ENCODE results near the gene SOX6. TPM values are rescaled to one million over a fixed set of nuclear protein-coding genes. Genes with fewer than 3 reads are reported as not detected.

The SOX6 gene
- total RNA-seq, 2 experiments from 2014 or later = 0.13 TPM; not detected in 1

DNA sequence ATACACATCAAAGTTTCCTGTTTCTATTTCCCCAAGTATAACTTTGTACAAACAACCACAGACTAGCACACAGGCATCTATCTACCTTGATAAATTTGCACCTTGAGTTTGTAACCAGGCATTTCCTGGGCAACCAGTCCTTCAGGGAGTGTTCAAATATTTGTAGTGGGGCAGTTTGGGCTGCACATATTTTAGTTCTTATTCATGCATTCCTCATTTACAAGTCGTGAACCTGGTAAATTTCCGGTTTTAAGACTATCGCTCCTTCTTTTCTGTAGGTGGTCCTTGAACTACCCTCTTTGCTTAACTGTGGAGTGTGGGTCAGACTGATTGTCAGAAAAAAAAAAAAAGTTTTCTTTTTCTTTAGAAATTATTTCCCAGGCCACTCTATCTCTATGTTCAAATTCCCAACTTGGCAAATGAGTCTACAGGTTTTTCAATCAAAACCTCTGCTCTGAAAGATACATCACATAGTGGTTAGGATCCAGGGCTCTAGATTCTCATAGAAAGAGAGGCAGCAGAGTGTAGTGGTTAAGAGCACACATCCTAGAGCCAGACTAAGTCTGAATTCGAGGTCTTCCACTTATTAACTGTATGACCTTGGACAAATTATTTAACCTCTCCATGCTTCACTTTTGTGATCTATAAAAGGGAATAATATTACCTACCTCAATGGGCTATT is 201.5 kb downstream of the SOX6 start:
- no peak for TF ChIP-seq EZH2phosphoT487 (IDR thresholded peaks at IDR 0.05; ENCODE audit: borderline replicate concordance, low read depth, low read length)
- TF ChIP-seq, protein P1, sequence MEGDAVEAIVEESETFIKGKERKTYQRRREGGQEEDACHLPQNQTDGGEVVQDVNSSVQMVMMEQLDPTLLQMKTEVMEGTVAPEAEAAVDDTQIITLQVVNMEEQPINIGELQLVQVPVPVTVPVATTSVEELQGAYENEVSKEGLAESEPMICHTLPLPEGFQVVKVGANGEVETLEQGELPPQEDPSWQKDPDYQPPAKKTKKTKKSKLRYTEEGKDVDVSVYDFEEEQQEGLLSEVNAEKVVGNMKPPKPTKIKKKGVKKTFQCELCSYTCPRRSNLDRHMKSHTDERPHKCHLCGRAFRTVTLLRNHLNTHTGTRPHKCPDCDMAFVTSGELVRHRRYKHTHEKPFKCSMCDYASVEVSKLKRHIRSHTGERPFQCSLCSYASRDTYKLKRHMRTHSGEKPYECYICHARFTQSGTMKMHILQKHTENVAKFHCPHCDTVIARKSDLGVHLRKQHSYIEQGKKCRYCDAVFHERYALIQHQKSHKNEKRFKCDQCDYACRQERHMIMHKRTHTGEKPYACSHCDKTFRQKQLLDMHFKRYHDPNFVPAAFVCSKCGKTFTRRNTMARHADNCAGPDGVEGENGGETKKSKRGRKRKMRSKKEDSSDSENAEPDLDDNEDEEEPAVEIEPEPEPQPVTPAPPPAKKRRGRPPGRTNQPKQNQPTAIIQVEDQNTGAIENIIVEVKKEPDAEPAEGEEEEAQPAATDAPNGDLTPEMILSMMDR (conservative IDR thresholded peaks at IDR 0.05; ENCODE audit: low read length) = no peak
- H2AFZ ChIP-seq (ENCODE audit: low read length) = no peak overlapping the region
- no peaks in the 10 kb centered on the region for H3K9me2 ChIP-seq (ENCODE audit: insufficient read depth, low read length)
- no peak overlapping the region for H3K4me2 ChIP-seq (ENCODE audit: low read length)
- no TSS peak for BruUV-seq (replicated peaks)
- ChIA-PET POLR2A (no interaction called here), CTCF (ENCODE audit: unreplicated experiment) (no interaction called here)
- intact Hi-C loops (cut with micrococcal nuclease; ENCODE audit: unreplicated experiment) = no loop called here
- no peaks in the 10 kb centered on the region for H3K9me3 ChIP-seq (ENCODE audit: low read length)
- H3K4me1 ChIP-seq (ENCODE audit: insufficient read depth, low read length, poor library complexity, severe bottlenecking) = no peaks in the 10 kb centered on the region
- no peaks in the 10 kb centered on the region for H3K79me2 ChIP-seq (ENCODE audit: insufficient read depth, low read depth, low read length)
- no peak overlapping the region for H3K27ac ChIP-seq (ENCODE audit: low read depth, low read length, poor library complexity, severe bottlenecking)
- H3K4me3 ChIP-seq (ENCODE audit: low read depth, low read length, poor library complexity, severe bottlenecking) = no peak overlapping the region
- no peak for DNase-seq (ENCODE audit: low spot score)
- no peaks in the 10 kb centered on the region for H3K36me3 ChIP-seq (ENCODE audit: insufficient read depth, low read length)
- H4K20me1 ChIP-seq (ENCODE audit: insufficient read depth, low read length) = no peaks in the 10 kb centered on the region

DNA sequence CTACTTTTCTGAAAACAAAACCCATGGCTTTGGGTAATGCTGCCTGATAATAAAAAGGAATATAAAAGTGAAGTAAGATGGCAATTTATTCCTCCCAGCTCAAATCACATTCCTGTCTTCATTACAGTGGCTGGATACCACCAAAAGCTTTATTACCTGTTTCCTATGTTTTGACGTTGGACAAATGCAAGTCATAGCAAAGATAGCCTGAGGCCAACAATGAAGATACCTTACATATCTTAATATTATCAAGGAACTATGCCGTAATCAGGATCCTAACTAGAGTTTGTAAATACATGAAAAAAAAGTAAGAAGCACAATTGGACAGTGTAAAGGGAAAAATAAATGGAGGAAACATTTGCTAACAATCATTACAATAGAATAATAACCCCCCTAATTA is 202.4 kb downstream of the SOX6 start:
- no TSS peak for BruUV-seq (replicated peaks)
- TF ChIP-seq, protein P1 (conservative IDR thresholded peaks at IDR 0.05; ENCODE audit: low read length) = no peak
- no peak for TF ChIP-seq EZH2phosphoT487 (IDR thresholded peaks at IDR 0.05; ENCODE audit: borderline replicate concordance, low read depth, low read length)
- H3K4me1 ChIP-seq (ENCODE audit: insufficient read depth, low read length, poor library complexity, severe bottlenecking) = no peaks in the 10 kb centered on the region
- no peaks in the 10 kb centered on the region for H3K9me3 ChIP-seq (ENCODE audit: low read length)
- no peak overlapping the region for H2AFZ ChIP-seq (ENCODE audit: low read length)
- intact Hi-C loops (cut with micrococcal nuclease; ENCODE audit: unreplicated experiment) = no loop called here
- no peaks in the 10 kb centered on the region for H3K9me2 ChIP-seq (ENCODE audit: insufficient read depth, low read length)
- H4K20me1 ChIP-seq (ENCODE audit: insufficient read depth, low read length) = no peaks in the 10 kb centered on the region
- H3K27ac ChIP-seq (ENCODE audit: low read depth, low read length, poor library complexity, severe bottlenecking) = no peak overlapping the region
- no peak for DNase-seq (ENCODE audit: low spot score)
- no peaks in the 10 kb centered on the region for H3K79me2 ChIP-seq (ENCODE audit: insufficient read depth, low read depth, low read length)
- H3K36me3 ChIP-seq (ENCODE audit: insufficient read depth, low read length) = no peaks in the 10 kb centered on the region
- H3K4me2 ChIP-seq (ENCODE audit: low read length) = no peak overlapping the region
- H3K4me3 ChIP-seq (ENCODE audit: low read depth, low read length, poor library complexity, severe bottlenecking) = no peak overlapping the region
- POLR2A ChIA-PET = no interaction called here
- CTCF ChIA-PET (ENCODE audit: unreplicated experiment) = no interaction called here

DNA sequence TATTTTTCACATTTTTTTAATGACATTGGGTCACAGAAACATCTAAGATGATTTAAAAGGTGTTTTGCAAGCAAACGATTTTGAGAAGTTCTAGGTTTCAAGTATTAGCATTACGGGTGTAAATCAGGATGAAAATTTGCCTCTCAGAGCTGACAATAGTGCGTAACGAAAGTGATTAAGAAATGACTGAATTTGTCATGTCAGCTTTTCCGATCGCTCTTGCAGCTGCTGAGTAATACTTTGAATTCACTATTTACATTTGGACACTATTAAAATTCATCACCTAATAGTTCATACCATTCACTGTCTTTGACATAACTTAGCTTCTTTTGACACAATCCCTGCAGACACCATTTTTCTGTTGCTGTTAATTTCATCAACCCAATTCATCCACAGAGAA is 205.2 kb downstream of the SOX6 start:
- BruUV-seq (replicated peaks) = no TSS peak
- POLR2A ChIA-PET = no interaction called here
- Histone ChIP-seq H3K36me3 (ENCODE audit: insufficient read depth, low read length) (no peaks in the 10 kb centered on the region), H3K79me2 (ENCODE audit: insufficient read depth, low read depth, low read length) (no peaks in the 10 kb centered on the region), H3K9me3 (ENCODE audit: low read length) (no peaks in the 10 kb centered on the region), H3K9me2 (ENCODE audit: insufficient read depth, low read length) (no peaks in the 10 kb centered on the region), H3K4me1 (ENCODE audit: insufficient read depth, low read length, poor library complexity, severe bottlenecking) (no peaks in the 10 kb centered on the region), H3K4me3 (ENCODE audit: low read depth, low read length, poor library complexity, severe bottlenecking) (no peak overlapping the region), H3K4me2 (ENCODE audit: low read length) (no peak overlapping the region), H2AFZ (ENCODE audit: low read length) (no peak overlapping the region), H4K20me1 (ENCODE audit: insufficient read depth, low read length) (no peaks in the 10 kb centered on the region), H3K27ac (ENCODE audit: low read depth, low read length, poor library complexity, severe bottlenecking) (no peak overlapping the region)
- intact Hi-C loops (cut with micrococcal nuclease; ENCODE audit: unreplicated experiment) = no loop called here
- CTCF ChIA-PET (ENCODE audit: unreplicated experiment) = no interaction called here
- TF ChIP-seq, protein P1 (conservative IDR thresholded peaks at IDR 0.05; ENCODE audit: low read length) = no peak
- no peak for TF ChIP-seq EZH2phosphoT487 (IDR thresholded peaks at IDR 0.05; ENCODE audit: borderline replicate concordance, low read depth, low read length)
- DNase-seq (ENCODE audit: low spot score) = no peak

Data from OCI-LY7 (cell line).